H1 (cell line): ENCODE data around the gene CNOT2. TPM values are rescaled to one million over a fixed set of nuclear protein-coding genes. Genes with fewer than 3 reads are reported as not detected.

Source experiments
- CTCF ChIA-PET: fragments of 300-600 bp; sonication (Branson Sonifier 250); formaldehyde crosslinking; loops from one replicate; lab custom pipeline; 2021; ENCODE audit not compliant: partially characterized antibody; lab: Charles Lee
- POLR2A ChIA-PET: fragments of 300-600 bp; sonication (Branson Sonifier 250); formaldehyde crosslinking; loops from one replicate; lab custom pipeline; 2021; ENCODE audit warnings: inconsistent platforms; ENCODE audit not compliant: partially characterized antibody; lab: Charles Lee
- DNase-seq, 2 experiments: peaks; one replicate each; pipeline versions ENCODE4 v3.0.0 to v3.0.0-alpha.2; 2010 to 2022; ENCODE audit warnings: low spot score in 2 of 2, low read depth in 1 of 2, mixed read lengths in 1 of 2
- FAIRE-seq: peaks from 2 replicates; lab custom pipeline; 2011; peaks lifted over from hg19 to GRCh38; lab: Jason Lieb, UNC
- H2AFZ ChIP-seq: 2 replicates; pipeline ENCODE4 v1.8.1; 2012; ENCODE audit warnings: low read length, inconsistent platforms
- H2AK5ac ChIP-seq: 2 replicates; pipeline ENCODE4 v1.6.1; 2013; ENCODE audit warnings: low read depth, low read length
- H2BK120ac ChIP-seq: replicated peaks from 2 replicates; pipeline ENCODE3; 2013; ENCODE audit warnings: low read depth, low read length, inconsistent platforms
- H2BK12ac ChIP-seq: 2 replicates; pipeline ENCODE4 v1.6.1; 2013; ENCODE audit warnings: low read depth, low read length
- H2BK15ac ChIP-seq: 2 replicates; pipeline ENCODE4 v1.6.1; 2013; ENCODE audit warnings: low read length
- H2BK20ac ChIP-seq: 2 replicates; pipeline ENCODE4 v1.6.1; 2013; ENCODE audit warnings: low read length
- H2BK5ac ChIP-seq: 2 replicates; pipeline ENCODE4 v1.6.1; 2013; ENCODE audit warnings: low read depth, low read length
- H3K14ac ChIP-seq: 2 replicates; pipeline ENCODE4 v1.6.1; 2013; ENCODE audit warnings: inconsistent platforms; ENCODE audit not compliant: insufficient read length
- H3K18ac ChIP-seq: 2 replicates; pipeline ENCODE4 v1.6.1; 2013; ENCODE audit warnings: low read length; ENCODE audit errors: extremely low read depth
- H3K23ac ChIP-seq: 2 replicates; pipeline ENCODE4 v1.6.1; 2013; ENCODE audit warnings: inconsistent platforms; ENCODE audit not compliant: insufficient read length
- H3K23me2 ChIP-seq: 2 replicates; pipeline ENCODE4 v1.6.1; 2013; ENCODE audit warnings: low read depth, low read length
- H3K27ac ChIP-seq: 2 replicates; pipeline ENCODE4 v1.6.1; 2011; ENCODE audit warnings: low read depth, low read length, inconsistent platforms
- H3K27me3 ChIP-seq, 4 experiments: replicated peaks in 1 of 4; 1 replicate in 1 of 4; 2 replicates in 3 of 4; pipeline versions ENCODE4 v1.6.1 to v1.8.1; 2011 to 2013; ENCODE audit warnings: low read length in 3 of 4, mild to moderate bottlenecking in 3 of 4, inconsistent platforms in 2 of 4, mixed read lengths in 2 of 4, moderate library complexity in 1 of 4; ENCODE audit not compliant: control insufficient read depth in 3 of 4, insufficient read depth in 3 of 4; ENCODE audit errors: extremely low read depth in 1 of 4
- H3K36me3 ChIP-seq, 4 experiments: 2 replicates each; pipeline versions ENCODE4 v1.6.1 to v1.8.1; 2011 to 2013; ENCODE audit warnings: mild to moderate bottlenecking in 4 of 4, low read length in 3 of 4, moderate library complexity in 2 of 4, control low read depth in 1 of 4, inconsistent platforms in 1 of 4; ENCODE audit not compliant: insufficient read depth in 4 of 4, control insufficient read depth in 2 of 4
- H3K4ac ChIP-seq: replicated peaks from 2 replicates; pipeline ENCODE3; 2013; ENCODE audit warnings: low read length, low read depth, mixed read lengths, inconsistent platforms; ENCODE audit not compliant: insufficient read length
- H3K4me1 ChIP-seq, 4 experiments: replicated peaks in 1 of 4; 1 replicate in 1 of 4; 2 replicates in 3 of 4; pipeline versions ENCODE4 v1.6.1 to v1.8.1; 2011 to 2013; ENCODE audit warnings: low read length in 3 of 4, inconsistent platforms in 2 of 4, mixed read lengths in 1 of 4; ENCODE audit not compliant: insufficient read depth in 4 of 4, control insufficient read depth in 3 of 4
- H3K4me2 ChIP-seq, 2 experiments: 2 replicates each; pipeline versions ENCODE4 v1.6.1 to v1.8.1; 2011 to 2013; ENCODE audit warnings: low read depth in 2 of 2, low read length in 2 of 2, control low read depth in 1 of 2, inconsistent platforms in 1 of 2, mild to moderate bottlenecking in 1 of 2; ENCODE audit not compliant: insufficient read depth in 1 of 2
- H3K4me3 ChIP-seq, 4 experiments: fragments of 200-600, 300-600 bp in 1 of 4; sonication (generic), shearing (Covaris generic), sonication (Bioruptor Twin) in 1 of 4; 2 replicates each; pipeline versions ENCODE4 v1.5.1 to v1.8.1; 2011 to 2016; ENCODE audit warnings: low read length in 4 of 4, low read depth in 3 of 4, control low read depth in 2 of 4, inconsistent platforms in 2 of 4, mild to moderate bottlenecking in 2 of 4, mixed read lengths in 1 of 4, moderate library complexity in 1 of 4; ENCODE audit not compliant: insufficient read depth in 2 of 4; ENCODE audit errors: extremely low read depth in 1 of 4
- H3K56ac ChIP-seq: replicated peaks from 2 replicates; pipeline ENCODE3; 2013; ENCODE audit warnings: low read depth, mild to moderate bottlenecking, mixed read lengths, low read length, inconsistent platforms; ENCODE audit not compliant: insufficient read length
- H3K79me1 ChIP-seq: 2 replicates; pipeline ENCODE4 v1.6.1; 2013; ENCODE audit warnings: low read depth, low read length, control low read depth
- H3K79me2 ChIP-seq, 2 experiments: 2 replicates each; pipeline versions ENCODE4 v1.6.1 to v1.8.1; 2012 to 2013; ENCODE audit warnings: low read length in 2 of 2, mild to moderate bottlenecking in 2 of 2, inconsistent platforms in 1 of 2; ENCODE audit not compliant: insufficient read depth in 2 of 2, control insufficient read depth in 1 of 2
- H3K9ac ChIP-seq, 4 experiments: replicated peaks in 1 of 4; 1 replicate in 1 of 4; 2 replicates in 3 of 4; pipeline versions ENCODE4 v1.6.1 to v1.8.1; 2011 to 2013; ENCODE audit warnings: low read depth in 3 of 4, low read length in 3 of 4, control low read depth in 2 of 4, mild to moderate bottlenecking in 2 of 4, moderate library complexity in 2 of 4, inconsistent platforms in 1 of 4; ENCODE audit errors: extremely low read depth in 1 of 4
- H3K9me3 ChIP-seq, 2 experiments: 2 replicates each; pipeline versions ENCODE4 v1.6.1 to v1.8.1; 2012 to 2013; ENCODE audit warnings: mild to moderate bottlenecking in 2 of 2, moderate library complexity in 2 of 2, control low read depth in 1 of 2, inconsistent platforms in 1 of 2, low read depth in 1 of 2, low read length in 1 of 2, mixed read lengths in 1 of 2; ENCODE audit not compliant: insufficient read depth in 2 of 2
- H4K20me1 ChIP-seq, 2 experiments: replicated peaks in 1 of 2; 2 replicates each; pipeline versions ENCODE3 to v1.8.1; 2011 to 2013; ENCODE audit warnings: inconsistent platforms in 2 of 2, low read length in 2 of 2, mild to moderate bottlenecking in 1 of 2; ENCODE audit not compliant: insufficient read depth in 2 of 2, control insufficient read depth in 1 of 2
- H4K5ac ChIP-seq: 2 replicates; pipeline ENCODE4 v1.6.1; 2013; ENCODE audit warnings: low read length, low read depth, mixed read lengths, inconsistent platforms; ENCODE audit not compliant: insufficient read length
- H4K8ac ChIP-seq: 2 replicates; pipeline ENCODE4 v1.8.0; 2013; ENCODE audit warnings: mild to moderate bottlenecking, moderate library complexity, low read length, inconsistent platforms; ENCODE audit not compliant: insufficient read depth; ENCODE audit errors: extremely low read depth
- H4K91ac ChIP-seq: replicated peaks from 2 replicates; pipeline ENCODE3; 2013; ENCODE audit warnings: low read length, mixed read lengths, inconsistent platforms; ENCODE audit not compliant: insufficient read length
- CBX8 ChIP-seq: fragments of 300-800, 300-1000 bp; sonication (generic); IDR thresholded peaks from 2 replicates; pipeline ENCODE4 v1.7.1; 2016; ENCODE audit warnings: low read depth, low read length, borderline replicate concordance
- HDAC2 ChIP-seq, 2 experiments: fragments of 300-600 bp in 1 of 2; sonication (generic) in 1 of 2; IDR thresholded peaks; 2 replicates each; pipeline ENCODE4 v1.6.1; 2011 to 2012; ENCODE audit warnings: low read depth in 2 of 2, low read length in 2 of 2, mild to moderate bottlenecking in 2 of 2, moderate library complexity in 2 of 2, borderline replicate concordance in 1 of 2, inconsistent platforms in 1 of 2
- NANOG ChIP-seq: IDR thresholded peaks from 2 replicates; pipeline ENCODE4 v1.6.1; 2011; ENCODE audit warnings: low read length, low read depth, mild to moderate bottlenecking, inconsistent platforms; ENCODE audit not compliant: insufficient read depth, poor library complexity, severe bottlenecking
- RFX5 ChIP-seq: IDR thresholded peaks from 2 replicates; pipeline ENCODE4 v1.6.1; 2011; ENCODE audit warnings: low read depth, low read length, improper control_type of control experiment, borderline replicate concordance
- TEAD4 ChIP-seq: IDR thresholded peaks from 2 replicates; pipeline ENCODE4 v1.6.1; 2012; ENCODE audit warnings: low read depth, low read length, inconsistent platforms, mixed read lengths
- YY1 ChIP-seq: IDR thresholded peaks from 2 replicates; pipeline ENCODE4 v1.6.1; 2011; ENCODE audit warnings: low read depth, mild to moderate bottlenecking, low read length
- ZNF274 ChIP-seq: IDR thresholded peaks from 2 replicates; pipeline ENCODE4 v1.7.0; 2012; ENCODE audit warnings: low read length, borderline replicate concordance; ENCODE audit errors: extremely low read depth
- WGBS, 2 experiments: shearing (Covaris generic) in 1 of 2; methylation state at CpG; one replicate each; pipeline versions ENCODE4 v1.1.6 to v1.1.7; 2013 to 2015; ENCODE audit warnings: low lambda C conversion rate in 2 of 2, mixed read lengths in 2 of 2, inconsistent platforms in 1 of 2, low coverage in 1 of 2, missing lambda C conversion rate in 1 of 2; ENCODE audit not compliant: insufficient replicate concordance in 2 of 2, insufficient coverage in 1 of 2, insufficient read length in 1 of 2; ENCODE audit errors: extremely low coverage in 1 of 2, missing lambda C conversion rate in 1 of 2; 5-methylcytosine and 5-hydroxymethylcytosine counted together
- polyA plus RNA-seq, 7 experiments: library from polyadenylated mRNA; depleted of rRNA in 3 of 7; stranded (reverse) in 5 of 7; unstranded in 2 of 7; fragments of >200 nt in 5 of 7; fragments of 200-250 nt in 2 of 7; gene quantifications; 1 replicate in 5 of 7; 2 replicates in 1 of 7; 4 replicates in 1 of 7; pipeline versions ENCODE4 v1.2.1 to v1.2.3, GENCODE V29; 2011 to 2013; ENCODE audit warnings: missing spikeins in 2 of 7, mixed read lengths in 2 of 7
- total RNA-seq: library from RNA; stranded (reverse); fragmentation: NEBNext Ultra II Directional; extraction: Animal tissue kit (Norgen Biotek cat#: 25700); gene quantifications from 2 replicates; pipeline ENCODE4 v1.2.1, GENCODE V29; 2021

CNOT2 gene
- total and polyA plus RNA-seq, 2 of the 8 experiments (the other 6 are each of a cell fraction or from before 2014, with no cell fraction given) = 61.2 to 64.8 TPM

- Histone ChIP-seq H3K79me2 (peaks cover 0 to 80% of the 10 kb centered on the region in 2 experiments; a peak in 2 of 4 replicates), H3K14ac (no peak overlapping the region)
- WGBS, 2 experiments = 84% methylated on average over 3 of the region's 3 CpGs; no CpG with 5 or more reads in 1 of the 2 experiments
- TF ChIP-seq RFX5 (no peak), HDAC2 (IDR thresholded peaks at IDR 0.05; ENCODE audit: borderline replicate concordance in 1 of 2, low read depth in 2 of 2, low read length in 2 of 2) (no peak), NANOG (no peak), TEAD4 (no peak), ZNF274 (no peak), CBX8 (no peak), YY1 (no peak)
Measured at GRCh38 chr12:70292017-70292776, 49.0 kb downstream of the CNOT2 start.

More at GRCh38 chr12:70292017-70292776, 49.0 kb downstream of the CNOT2 start:
- no peak overlapping the region for H2AFZ ChIP-seq
- ChIA-PET CTCF (interaction anchor here (0.7 kb wide), 1 partner anchor 26 kb away, joined by 3 read pairs; no protein-coding TSS in a partner anchor), POLR2A (no interaction called here)
- H2BK5ac ChIP-seq = no peak overlapping the region
- H3K9me3 ChIP-seq = no peaks in the 10 kb centered on the region
- no peak overlapping the region for H4K91ac ChIP-seq
- no peak overlapping the region for H2BK15ac ChIP-seq
- no peak overlapping the region for H3K27ac ChIP-seq
- H2BK120ac ChIP-seq = no peak overlapping the region
- H3K4me1 ChIP-seq = peaks cover 0 to 14% (median 1%) of the 10 kb centered on the region in 4 experiments; a peak in 2 of 7 replicates
- no peak overlapping the region for H4K5ac ChIP-seq
- no peak overlapping the region for H3K23ac ChIP-seq
- H2AK5ac ChIP-seq = no peak overlapping the region
- H3K18ac ChIP-seq = no peak overlapping the region
- no peaks in the 10 kb centered on the region for H4K20me1 ChIP-seq
- H3K36me3 ChIP-seq = peaks cover 0 to 6% (median 0%) of the 10 kb centered on the region in 4 experiments; a peak in 2 of 8 replicates
- H3K79me1 ChIP-seq = peaks cover 5% of the 10 kb centered on the region; the same call in 1 of the 2 replicates
- H3K4me3 ChIP-seq = no peak overlapping the region
- H3K9ac ChIP-seq = no peak overlapping the region
- H4K8ac ChIP-seq = no peak overlapping the region
- H3K27me3 ChIP-seq = no peaks in the 10 kb centered on the region
- DNase-seq = no peak
- H2BK20ac ChIP-seq = no peak overlapping the region
- H3K56ac ChIP-seq = no peak overlapping the region
- FAIRE-seq = no peak
- H3K4me2 ChIP-seq = no peak overlapping the region
- no peak overlapping the region for H3K4ac ChIP-seq
- H2BK12ac ChIP-seq = no peak overlapping the region
- H3K23me2 ChIP-seq = no peaks in the 10 kb centered on the region
